ENCODE data around the gene FGD6.

FGD6 gene

DNA sequence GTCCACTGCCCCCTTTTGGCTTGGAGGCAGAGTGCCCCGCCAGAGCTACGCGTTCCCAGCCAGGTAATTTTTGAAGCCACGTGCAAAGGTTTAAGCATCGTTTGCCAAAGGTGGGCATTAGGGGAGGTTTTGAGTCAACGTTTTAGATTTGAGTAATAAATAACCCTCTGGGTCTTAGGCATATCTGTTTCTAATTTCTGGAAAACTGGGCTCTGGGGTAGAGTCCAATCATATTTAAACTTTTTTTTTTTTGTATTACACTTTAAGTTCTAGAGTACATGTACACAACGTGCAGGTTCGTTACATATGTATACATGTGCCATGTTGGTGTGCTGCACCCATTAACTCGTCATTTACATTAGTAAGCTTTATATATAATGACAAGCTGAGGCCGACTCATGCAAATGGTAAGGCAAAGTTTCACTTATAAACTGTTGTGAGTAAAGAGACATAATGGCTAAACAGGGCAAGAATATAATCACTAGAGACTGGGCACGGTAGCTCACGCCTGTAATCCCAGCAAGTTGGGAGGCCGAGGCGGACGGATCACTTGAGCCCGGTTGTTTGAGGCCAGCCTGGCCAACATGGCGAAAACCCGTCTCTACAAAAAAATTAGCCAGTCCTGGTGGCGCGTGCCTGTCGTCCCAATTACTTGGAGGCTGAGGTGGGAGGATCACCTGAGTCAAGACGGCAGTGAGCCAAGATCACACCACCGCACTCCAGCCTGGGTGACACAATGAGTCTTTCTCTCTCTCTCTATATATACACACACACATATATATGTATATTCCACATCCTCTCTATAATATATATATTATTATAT is 143.4 kb downstream of the FGD6 start:
- DNase-seq: no peak

DNA sequence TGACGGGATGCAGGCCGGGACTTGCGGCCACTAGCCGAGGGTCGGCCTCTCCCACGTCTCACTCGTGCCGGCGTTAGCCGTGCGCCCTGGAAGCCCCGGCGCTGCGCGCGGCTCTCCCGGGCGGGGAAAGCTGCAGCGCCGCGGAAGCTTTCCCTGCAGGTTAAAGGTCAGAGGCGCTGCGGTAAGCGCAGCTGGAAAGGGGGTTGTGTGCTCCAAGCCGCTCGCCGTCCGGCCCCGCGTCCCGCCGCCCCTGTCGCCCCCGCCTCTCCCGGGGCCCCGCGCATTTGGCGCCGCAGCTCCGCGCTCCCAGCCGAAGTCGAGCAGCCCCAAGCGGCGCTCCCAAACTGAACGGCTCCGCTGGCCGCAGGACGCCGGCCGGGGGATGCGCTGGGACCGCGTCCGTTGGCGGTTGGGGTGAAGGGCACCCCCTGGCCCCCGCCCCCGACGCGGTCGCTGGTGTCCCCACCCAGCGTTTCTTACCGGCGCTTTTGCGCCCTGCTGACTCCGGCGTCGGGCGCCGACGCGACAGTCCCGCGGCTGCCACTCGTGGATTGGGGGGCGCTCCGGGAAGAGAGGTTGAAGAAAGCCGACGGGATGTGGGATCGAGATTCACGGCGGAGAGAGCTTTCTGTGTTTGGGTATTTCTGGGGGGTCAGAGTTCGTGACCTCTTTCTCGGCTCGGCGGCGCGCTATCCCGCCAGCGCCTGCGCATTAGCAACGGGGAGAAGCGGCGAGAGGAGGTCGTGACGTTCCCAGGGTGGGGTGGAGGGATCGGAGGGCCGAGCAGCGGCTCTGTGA is 144.2 kb downstream of the FGD6 start, which contains the start of gene NR2C1:
NR2C1 (minus strand) TSS at position 719 of the 798 bp plus-strand sequence. CDS start 6,234 bp downstream, outside the sequence.
- DNase-seq: peak; percentile 69 to 85 (median 75)

DNA sequence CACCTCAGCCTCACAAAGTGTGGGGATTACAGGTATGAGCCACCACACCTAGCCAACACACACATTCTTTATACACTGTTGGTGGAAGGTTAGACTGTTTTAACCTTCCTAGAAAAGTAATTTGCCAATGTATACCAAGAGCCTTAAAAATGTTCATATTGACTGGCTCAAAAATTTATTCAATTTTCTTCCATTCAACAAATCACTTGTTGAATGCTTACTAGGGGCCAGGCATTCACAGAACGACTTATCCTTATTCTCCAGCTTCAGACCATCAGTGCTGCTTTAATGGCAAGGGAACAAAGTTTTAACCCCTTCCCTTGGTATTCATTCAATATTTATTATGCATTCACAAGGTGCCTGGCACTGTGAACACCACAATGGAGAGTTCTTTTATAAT is 146.9 kb downstream of the FGD6 start:
- no peak for DNase-seq

DNA sequence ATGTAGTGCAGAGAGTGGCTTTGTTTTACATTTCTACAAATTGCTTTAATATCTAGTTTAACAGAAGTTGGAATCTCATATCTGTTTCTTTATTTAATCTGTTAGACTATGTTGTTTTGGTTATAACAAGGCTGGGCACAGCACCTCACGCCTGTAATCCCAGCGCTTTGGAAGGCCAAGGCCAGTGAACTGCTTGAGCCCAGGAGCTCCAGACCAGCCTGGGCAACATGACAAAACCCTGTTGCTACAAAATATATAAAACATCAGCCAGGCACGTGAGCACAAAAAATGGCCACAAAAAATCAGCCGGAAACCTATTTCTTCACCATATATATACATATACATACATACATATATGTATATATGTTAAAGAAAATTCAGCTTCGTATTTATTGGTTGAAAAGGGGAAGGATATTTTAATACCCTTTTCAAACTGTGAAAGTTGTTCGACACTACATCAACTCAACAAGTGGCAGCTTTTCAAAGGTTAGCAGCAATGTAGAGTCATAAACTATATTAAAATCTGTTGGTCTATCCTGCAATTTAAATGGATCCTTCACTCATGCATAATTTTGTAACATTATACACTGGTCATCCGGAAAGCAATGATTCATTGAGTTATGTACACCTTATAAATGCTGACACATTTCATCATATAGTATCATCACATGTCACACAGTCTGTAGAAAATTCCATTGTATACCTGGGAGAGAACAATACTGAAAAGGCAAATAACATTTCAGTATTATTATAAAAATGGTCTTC is 151.0 kb downstream of the FGD6 start:
- DNase-seq: no peak

- no peak for DNase-seq
These were observed 156.3 kb downstream of the FGD6 start for GRCh38 chr12:95060951-95061350.

GRCh38 chr12:95059984-95060383 is 157.3 kb downstream of the FGD6 start:
- no peak for DNase-seq

DNA sequence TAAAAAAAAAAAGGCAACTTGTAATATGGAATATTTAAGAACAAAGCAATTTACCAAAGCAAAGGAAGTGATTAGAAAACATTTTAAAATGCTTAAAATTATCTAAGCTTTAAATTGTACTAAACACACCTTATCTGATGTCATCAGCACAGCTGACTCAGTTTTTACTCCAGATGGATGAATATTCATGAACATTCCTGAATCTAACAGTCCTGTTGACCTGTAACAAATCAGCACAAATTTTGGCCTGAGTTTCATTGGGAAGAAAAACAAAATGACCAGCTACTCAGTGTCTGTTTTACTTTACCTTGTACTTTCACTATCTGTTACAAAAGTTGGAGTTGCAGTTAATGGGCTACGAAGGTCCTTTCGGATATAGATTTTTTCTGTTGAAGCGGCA is 159.8 kb downstream of the FGD6 start:
- no peak for DNase-seq

DNA sequence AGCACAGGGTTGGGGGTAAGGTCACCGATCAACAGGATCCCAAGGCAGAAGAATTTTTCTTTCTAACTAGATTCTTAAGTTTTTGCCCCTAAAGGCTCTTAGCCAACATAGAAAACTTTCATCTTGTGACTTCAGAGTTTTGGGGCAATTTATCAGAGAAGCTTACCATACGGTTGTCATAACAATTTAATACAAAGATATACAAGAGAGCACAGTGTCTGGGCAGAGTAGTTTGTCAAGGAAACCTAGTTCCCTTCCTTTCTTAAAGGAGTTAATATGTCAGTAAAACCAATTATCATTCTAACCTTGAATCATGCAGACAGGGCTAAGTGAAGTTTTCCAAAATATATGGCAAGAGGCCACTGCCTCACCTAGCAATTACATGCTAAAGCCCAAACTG is 162.2 kb downstream of the FGD6 start:
- no peak for DNase-seq

- no peak for DNase-seq
These were observed 163.1 kb downstream of the FGD6 start for GRCh38 chr12:95054206-95054605.

GRCh38 chr12:95051241-95051640 is 166.0 kb downstream of the FGD6 start:
- DNase-seq: no peak

DNA sequence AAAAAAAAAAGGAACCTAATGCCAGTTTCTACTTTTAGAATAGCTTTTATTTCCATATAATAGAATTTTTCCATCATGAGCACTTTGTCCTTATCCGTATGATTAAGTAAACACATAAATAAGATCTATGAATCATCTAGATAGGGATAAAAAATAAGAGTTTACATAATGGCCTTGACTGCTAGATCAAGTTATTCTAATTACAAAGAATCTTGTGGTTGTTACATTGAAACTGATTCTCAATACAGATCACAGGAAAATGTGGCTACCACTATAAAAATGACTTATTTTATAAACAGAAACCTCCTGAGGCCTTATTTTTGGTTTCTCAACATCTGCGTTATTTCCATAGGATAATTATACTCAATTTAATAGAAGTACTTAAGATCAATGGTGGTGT is 179.4 kb downstream of the FGD6 start:
- DNase-seq: no peak

GRCh38 chr12:95034750-95035149 is 182.5 kb downstream of the FGD6 start:
- no peak for DNase-seq
